ENCODE results near the gene IFT25. TPM values are rescaled to one million over a fixed set of nuclear protein-coding genes. Genes with fewer than 3 reads are reported as not detected.

The IFT25 gene
- total RNA-seq, 1 donor, result 5.9 TPM

GRCh38 chr1:53930932-53931331 is 14.6 kb downstream of the IFT25 start:
- DNase-seq (ENCODE audit: low read depth in 2 of 3, low spot score in 2 of 3), result no peak

DNA sequence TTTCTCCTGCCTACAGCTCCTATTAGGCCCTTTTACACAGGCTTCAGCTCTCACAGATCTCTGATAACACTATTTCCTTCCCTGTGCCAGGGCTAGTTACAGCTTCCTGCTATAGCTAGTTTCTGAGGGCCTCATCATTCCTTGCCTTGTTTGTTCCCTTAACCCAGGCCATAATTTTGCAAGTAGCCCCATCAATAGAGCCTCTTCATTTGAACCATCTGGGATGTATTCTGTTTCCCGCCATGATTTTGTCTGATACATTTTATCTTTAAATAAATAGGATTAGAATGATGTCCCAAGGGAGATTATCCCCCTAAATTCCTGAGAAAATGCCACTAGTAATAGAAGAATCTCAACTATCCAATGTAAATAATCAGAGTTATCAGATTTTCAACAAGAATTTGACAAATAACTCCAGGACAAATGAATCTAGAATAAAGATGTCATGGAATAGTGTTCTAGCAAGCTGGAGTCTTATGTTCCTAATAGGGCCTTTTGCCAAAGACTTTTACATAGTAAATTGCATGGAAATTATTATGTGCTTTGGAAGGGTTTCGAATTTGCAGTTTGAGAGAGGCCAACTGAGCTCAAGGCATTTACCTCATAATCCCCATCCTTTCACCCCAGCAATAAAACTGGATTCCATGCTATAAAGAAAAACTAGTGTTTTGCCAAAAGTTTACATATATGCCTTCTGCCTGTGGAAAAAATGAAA is 16.1 kb downstream of the IFT25 start:
- DNase-seq (ENCODE audit: low read depth in 2 of 3, low spot score in 2 of 3), result no peak

- DNase-seq (ENCODE audit: low read depth in 2 of 3, low spot score in 2 of 3), result no peak
Observed at GRCh38 chr1:53927376-53927881, 18.1 kb downstream of the IFT25 start.

DNA sequence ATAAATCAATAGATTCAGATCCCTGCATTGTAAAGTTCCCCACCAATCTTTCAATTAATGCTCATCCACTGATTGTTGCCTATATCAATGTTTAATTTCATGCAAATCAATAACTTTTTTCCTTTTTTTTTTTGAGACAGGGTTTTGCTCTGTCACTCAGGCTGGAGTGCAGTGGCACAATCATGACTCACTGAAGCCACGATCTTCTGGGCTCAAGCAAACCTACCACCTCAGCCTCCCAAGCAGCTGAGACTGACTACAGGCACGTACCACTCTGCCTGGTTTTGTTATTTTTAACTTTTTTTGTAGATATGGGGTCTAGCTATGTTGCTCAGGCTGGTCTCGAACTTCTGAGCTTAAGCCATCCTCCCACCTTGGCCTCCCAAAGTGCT is 25.8 kb downstream of the IFT25 start:
- DNase-seq (ENCODE audit: low read depth in 2 of 3, low spot score in 2 of 3), result no peak

GRCh38 chr1:53918343-53918742 is 27.2 kb downstream of the IFT25 start:
- DNase-seq (ENCODE audit: low read depth in 2 of 3, low spot score in 2 of 3), result no peak

DNA sequence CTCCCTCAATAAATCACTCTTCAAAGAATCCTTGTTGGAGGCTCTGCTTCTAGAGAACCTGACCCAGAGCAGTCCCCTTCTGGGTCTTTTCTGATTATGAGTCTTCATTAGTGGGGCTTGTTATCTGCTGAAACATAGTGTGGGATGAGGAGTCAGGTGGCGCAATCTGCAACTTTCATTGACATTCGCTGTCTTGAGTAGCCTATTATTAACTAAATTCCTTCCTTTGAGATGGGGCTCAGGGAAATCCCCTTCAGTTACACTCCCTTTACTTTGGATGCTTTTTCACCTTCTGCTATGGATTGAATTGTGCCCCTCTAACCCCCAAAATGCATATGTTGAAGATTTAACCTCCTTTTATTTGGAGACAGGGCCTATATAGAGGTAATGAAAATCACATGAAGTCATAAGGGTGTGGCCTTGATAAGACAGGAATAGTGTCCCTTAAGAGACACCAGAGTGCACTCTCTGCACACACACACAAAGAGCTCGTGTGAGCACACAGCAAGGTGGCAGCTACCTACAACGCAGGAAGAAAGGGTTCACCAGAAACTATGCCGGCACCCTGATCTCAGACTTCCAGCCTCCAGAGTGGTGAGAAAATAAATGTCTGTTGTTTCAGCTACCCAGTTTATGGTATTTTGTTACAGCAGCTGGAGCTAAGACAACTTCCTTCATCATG is 32.0 kb downstream of the IFT25 start:
- no peak for DNase-seq (ENCODE audit: low read depth in 2 of 3, low spot score in 2 of 3)

- DNase-seq (ENCODE audit: low read depth in 2 of 3, low spot score in 2 of 3), result no peak
Observed at GRCh38 chr1:53911442-53911841, 34.1 kb downstream of the IFT25 start.

DNA sequence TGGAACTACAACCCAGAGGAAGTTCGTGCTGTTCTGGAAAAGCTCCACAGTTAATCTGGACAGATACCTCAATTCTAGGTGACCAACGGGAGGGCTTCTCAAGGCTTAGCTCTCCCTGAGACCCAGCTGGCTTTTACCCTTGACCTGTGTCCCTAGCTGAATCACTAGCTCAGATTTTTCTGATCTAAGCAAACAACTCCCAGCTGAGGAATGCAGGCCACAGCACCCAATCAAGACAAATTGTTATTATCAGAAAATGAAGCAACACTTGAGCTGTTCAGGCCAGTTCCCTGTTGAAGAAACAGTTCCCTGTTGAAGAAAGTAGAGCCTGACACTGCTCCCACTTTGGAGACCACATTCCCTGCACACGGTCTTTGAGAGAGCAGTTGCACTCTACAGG is 35.6 kb downstream of the IFT25 start:
- DNase-seq (ENCODE audit: low read depth in 2 of 3, low spot score in 2 of 3), result no peak

- DNase-seq (ENCODE audit: low read depth in 2 of 3, low spot score in 2 of 3), result no peak
Observed at GRCh38 chr1:53906121-53906520, 39.4 kb downstream of the IFT25 start.

GRCh38 chr1:53905509-53905908 is 40.0 kb downstream of the IFT25 start:
- DNase-seq (ENCODE audit: low read depth in 2 of 3, low spot score in 2 of 3), result no peak

DNA sequence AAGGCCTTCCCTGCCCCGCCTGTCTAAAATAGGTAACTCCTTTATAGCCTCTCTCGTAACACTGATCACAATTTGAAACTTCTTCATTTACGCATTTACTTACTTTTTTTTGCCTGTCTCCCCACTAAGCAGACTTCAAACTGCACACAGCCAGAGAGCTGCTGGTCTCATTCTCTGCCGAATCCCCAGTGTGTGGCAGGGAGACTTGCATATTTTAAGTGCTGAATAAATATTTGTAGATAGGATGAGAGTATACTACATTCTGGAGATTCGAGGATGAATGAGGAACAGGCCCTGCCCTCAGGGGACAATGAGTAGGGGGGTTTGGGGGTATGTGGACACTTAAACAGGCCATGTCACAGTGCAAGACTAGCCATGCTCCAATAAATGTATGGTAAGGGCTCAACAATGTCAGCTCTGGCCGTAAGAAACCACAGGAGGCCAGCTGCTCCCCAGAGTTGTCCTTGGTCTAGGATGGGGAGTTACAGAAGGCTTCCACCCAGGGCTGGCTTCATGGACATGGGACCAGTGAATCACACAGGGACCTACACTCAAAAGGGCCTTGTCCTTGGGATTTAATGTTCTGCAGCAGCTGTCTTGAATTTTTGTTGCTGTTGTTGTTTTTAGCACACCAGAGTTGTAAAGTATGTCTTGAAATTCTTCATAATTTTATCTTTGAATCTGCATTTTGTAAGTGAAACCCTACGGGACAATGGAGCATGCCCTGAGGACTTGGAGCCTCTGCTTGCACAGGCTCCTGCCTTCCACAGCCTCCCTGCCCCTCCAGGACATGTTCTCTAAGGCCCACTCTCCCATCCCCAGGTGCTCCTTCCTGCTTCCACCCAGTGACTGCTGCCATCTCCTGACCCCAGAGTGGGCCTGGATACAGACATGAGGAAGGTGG is 43.0 kb downstream of the IFT25 start:
- DNase-seq (ENCODE audit: low read depth in 2 of 3, low spot score in 2 of 3), result no peak

DNA sequence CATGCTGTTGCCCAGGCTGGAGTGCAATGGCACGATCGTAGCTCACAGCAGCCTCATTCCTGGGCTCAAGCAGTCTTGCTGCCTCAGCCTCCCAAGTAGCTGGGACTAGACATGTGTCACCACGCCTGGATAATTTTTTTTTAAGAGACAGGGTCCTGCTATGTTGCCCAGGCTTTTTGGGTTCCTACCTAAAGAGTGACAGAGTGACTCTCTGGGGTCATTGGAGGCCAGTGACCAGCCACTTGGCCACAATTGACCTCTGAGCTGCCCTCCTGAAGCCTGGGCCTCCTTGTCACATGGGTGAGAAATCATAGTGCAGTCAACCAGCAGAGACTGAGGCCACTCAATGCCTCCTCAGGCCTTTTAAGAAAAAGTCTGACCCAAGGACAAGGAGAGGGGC is 45.8 kb downstream of the IFT25 start:
- no peak for DNase-seq (ENCODE audit: low read depth in 2 of 3, low spot score in 2 of 3)

DNA sequence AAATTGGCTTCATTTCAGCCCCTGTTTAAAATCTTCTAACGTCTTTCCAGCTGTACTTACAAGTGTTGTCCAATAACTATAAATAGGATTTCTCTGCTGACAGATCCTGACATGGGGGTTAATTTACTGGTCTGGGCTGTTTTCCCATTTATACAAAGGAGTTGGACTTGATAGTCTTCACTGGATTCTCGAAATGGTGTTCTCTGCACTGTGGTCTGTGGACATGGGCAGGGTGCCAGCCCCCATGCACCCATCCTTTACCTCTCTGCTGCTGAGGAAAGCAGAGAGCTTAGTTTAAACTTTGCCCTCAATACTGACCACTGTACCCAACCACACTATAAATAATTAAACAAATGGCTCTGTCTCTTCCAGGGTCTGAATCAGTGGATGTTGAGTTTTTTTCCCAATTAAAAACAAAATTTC is 46.3 kb downstream of the IFT25 start:
- no peak for DNase-seq (ENCODE audit: low read depth in 2 of 3, low spot score in 2 of 3)

DNA sequence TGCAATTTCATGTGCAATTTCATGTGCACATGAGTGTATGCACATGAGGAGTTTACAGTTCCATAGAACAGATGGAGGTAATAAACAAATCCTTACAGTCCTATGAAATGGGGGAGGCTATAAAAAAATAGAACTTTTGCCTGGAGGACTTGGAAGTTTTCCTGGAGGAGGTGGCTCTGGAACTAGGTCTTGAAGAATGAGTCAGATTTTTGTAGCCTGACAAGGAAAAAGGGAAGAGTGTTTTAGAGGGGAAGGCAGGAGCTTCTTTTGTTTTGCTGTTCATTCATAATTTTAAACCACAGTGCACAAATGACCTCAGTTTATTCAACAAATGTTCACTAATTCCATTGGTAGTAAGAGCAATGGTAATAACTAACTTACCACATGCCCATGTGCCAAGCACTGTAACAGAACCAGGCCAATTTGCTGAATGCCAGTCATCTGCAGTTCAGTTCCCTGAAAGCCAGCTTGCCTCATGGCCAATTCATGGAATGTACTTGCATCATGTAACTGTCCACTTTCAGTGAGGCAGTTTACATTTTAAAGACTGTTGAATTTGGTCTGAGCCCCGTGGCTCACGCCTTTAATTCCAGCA is 48.8 kb downstream of the IFT25 start:
- DNase-seq (ENCODE audit: low read depth in 2 of 3, low spot score in 2 of 3), result no peak

GRCh38 chr1:53895421-53895820 is 50.1 kb downstream of the IFT25 start:
- no peak for DNase-seq (ENCODE audit: low read depth in 2 of 3, low spot score in 2 of 3)

DNA sequence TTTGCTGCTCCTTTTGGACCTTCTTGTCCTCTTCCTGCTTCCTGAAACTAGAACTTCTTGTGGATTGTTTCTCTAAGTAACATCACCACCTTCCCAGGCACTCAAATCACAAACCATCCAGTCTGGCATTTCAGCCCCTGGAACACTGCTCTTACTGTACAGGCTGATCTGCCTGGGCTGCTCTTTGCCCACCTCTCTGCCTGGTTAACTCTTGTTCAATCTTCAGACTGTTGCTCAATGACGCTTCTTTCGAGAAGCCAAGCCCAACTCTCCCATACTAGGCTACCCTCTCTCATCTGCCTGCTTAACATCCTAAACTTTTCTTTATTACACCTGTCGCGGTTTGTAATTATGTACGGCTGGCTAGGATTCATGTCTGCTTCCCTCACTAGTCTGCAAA is 50.9 kb downstream of the IFT25 start:
- no peak for DNase-seq (ENCODE audit: low read depth in 2 of 3, low spot score in 2 of 3)

GRCh38 chr1:53893999-53894636 is 51.4 kb downstream of the IFT25 start, which contains the start of gene DIO1:
Gene DIO1 (plus strand): TSS chr1:53894187. CDS start chr1:53894211, 24 bp downstream.
- no peak for DNase-seq (ENCODE audit: low read depth in 2 of 3, low spot score in 2 of 3)

DNA sequence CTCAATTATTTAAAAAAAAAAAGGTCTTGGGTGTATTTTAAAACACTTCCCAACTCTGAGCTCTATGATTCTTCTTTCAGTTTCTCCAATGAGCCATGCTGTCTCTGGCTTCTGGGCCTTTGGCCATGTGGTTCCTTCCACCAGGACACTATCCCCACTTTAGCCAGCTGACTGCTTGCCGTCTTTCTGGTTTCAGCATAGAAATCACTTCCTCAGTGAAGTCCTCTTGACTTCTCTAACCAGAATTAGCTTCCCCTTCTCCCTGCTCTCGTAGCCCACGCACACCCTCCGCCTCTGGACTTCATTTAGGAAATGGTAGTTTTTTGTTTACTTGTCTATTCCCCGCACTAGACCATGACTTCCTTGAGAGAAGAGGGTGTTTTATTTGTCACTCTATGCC is 52.6 kb downstream of the IFT25 start:
- peak in 1 of 3 donors; percentile 22 for DNase-seq (ENCODE audit: low read depth in 2 of 3, low spot score in 2 of 3)

GRCh38 chr1:53891678-53892077 is 53.8 kb downstream of the IFT25 start:
- no peak for DNase-seq (ENCODE audit: low read depth in 2 of 3, low spot score in 2 of 3)

- no peak for DNase-seq (ENCODE audit: low read depth in 2 of 3, low spot score in 2 of 3)
Observed at GRCh38 chr1:53891018-53891417, 54.5 kb downstream of the IFT25 start.
